Neuronal stem cell (in vitro differentiated cells): ENCODE results near the gene SULF2.
A peak's percentile ranks its signal among the peaks of the same experiment; 100 is the strongest.

Source experiments
- DNase-seq: peaks from one replicate; pipeline ENCODE4 v3.0.0-alpha.2; 2013; ENCODE audit warnings: low spot score
- H2AFZ ChIP-seq: one replicate; pipeline ENCODE4 v1.6.1; 2013; ENCODE audit warnings: mild to moderate bottlenecking, low read length, inconsistent platforms
- H2AK5ac ChIP-seq: 2 replicates; pipeline ENCODE4 v1.6.1; 2013; ENCODE audit warnings: low read depth, mild to moderate bottlenecking, inconsistent platforms, low read length, moderate library complexity, mixed read lengths
- H2BK120ac ChIP-seq: 2 replicates; pipeline ENCODE4 v1.6.1; 2013; ENCODE audit warnings: low read depth, mild to moderate bottlenecking, inconsistent platforms, low read length, moderate library complexity, mixed read lengths
- H2BK12ac ChIP-seq: one replicate; pipeline ENCODE4 v1.6.1; 2013; ENCODE audit warnings: low read length, inconsistent platforms
- H2BK15ac ChIP-seq: 2 replicates; pipeline ENCODE4 v1.6.1; 2013; ENCODE audit warnings: mild to moderate bottlenecking, low read length, inconsistent platforms, mixed read lengths
- H2BK5ac ChIP-seq: one replicate; pipeline ENCODE4 v1.6.1; 2013; ENCODE audit warnings: inconsistent platforms, mild to moderate bottlenecking, low read length, moderate library complexity
- H3K14ac ChIP-seq: one replicate; pipeline ENCODE4 v1.6.1; 2013; ENCODE audit warnings: low read length, inconsistent platforms
- H3K18ac ChIP-seq: 2 replicates; pipeline ENCODE4 v1.6.1; 2013; ENCODE audit warnings: low read length, inconsistent platforms
- H3K23ac ChIP-seq: 2 replicates; pipeline ENCODE4 v1.6.1; 2013; ENCODE audit warnings: low read depth, mild to moderate bottlenecking, mixed read lengths, low read length, inconsistent platforms; ENCODE audit not compliant: poor library complexity
- H3K27ac ChIP-seq: replicated peaks from 3 replicates; pipeline ENCODE4 v1.5.1; 2013; ENCODE audit warnings: low read length, inconsistent platforms
- H3K27me3 ChIP-seq, 3 experiments: 2 replicates each; pipeline ENCODE4 v1.6.1; 2013; ENCODE audit warnings: low read length in 3 of 3, mild to moderate bottlenecking in 2 of 3, inconsistent platforms in 1 of 3, low read depth in 1 of 3, mixed read lengths in 1 of 3, moderate library complexity in 1 of 3; ENCODE audit not compliant: control insufficient read depth in 3 of 3, insufficient read depth in 3 of 3
- H3K36me3 ChIP-seq, 2 donors: replicated peaks in 1 of 2; 2 replicates each; pipeline ENCODE4 v1.6.1; 2013; ENCODE audit warnings: low read length in 2 of 2; ENCODE audit not compliant: control insufficient read depth in 2 of 2, insufficient read depth in 2 of 2
- H3K4ac ChIP-seq: 2 replicates; pipeline ENCODE4 v1.6.1; 2013; ENCODE audit warnings: inconsistent platforms, mild to moderate bottlenecking, low read length, moderate library complexity
- H3K4me1 ChIP-seq, 2 donors: 1 replicate in 1 of 2; 2 replicates in 1 of 2; pipeline ENCODE4 v1.6.1; 2013; ENCODE audit warnings: low read length in 2 of 2, low read depth in 1 of 2; ENCODE audit not compliant: control insufficient read depth in 2 of 2, insufficient read depth in 1 of 2
- H3K4me2 ChIP-seq: one replicate; pipeline ENCODE4 v1.6.1; 2013; ENCODE audit warnings: mild to moderate bottlenecking, low read length, inconsistent platforms; ENCODE audit not compliant: insufficient read depth, poor library complexity, severe bottlenecking
- H3K4me3 ChIP-seq, 2 donors: 2 replicates each; pipeline ENCODE4 v1.5.1; 2013; ENCODE audit warnings: low read length in 2 of 2, mild to moderate bottlenecking in 2 of 2, inconsistent platforms in 1 of 2, moderate library complexity in 1 of 2
- H3K79me1 ChIP-seq: one replicate; pipeline ENCODE4 v1.6.1; 2013; ENCODE audit warnings: low read depth, mild to moderate bottlenecking, inconsistent platforms, low read length, moderate library complexity
- H3K9ac ChIP-seq: one replicate; pipeline ENCODE4 v1.6.1; 2013; ENCODE audit warnings: mild to moderate bottlenecking, low read depth, low read length, inconsistent platforms; ENCODE audit not compliant: poor library complexity
- H3K9me3 ChIP-seq, 2 donors: replicated peaks in 1 of 2; 2 replicates each; pipeline versions ENCODE3 to v1.6.1; 2013; ENCODE audit warnings: low read length in 2 of 2, mild to moderate bottlenecking in 2 of 2, inconsistent platforms in 1 of 2, low read depth in 1 of 2, mixed read lengths in 1 of 2, moderate library complexity in 1 of 2; ENCODE audit not compliant: control insufficient read depth in 2 of 2, insufficient read depth in 1 of 2
- H4K8ac ChIP-seq: one replicate; pipeline ENCODE4 v1.6.1; 2013; ENCODE audit warnings: low read depth, mild to moderate bottlenecking, inconsistent platforms, low read length, moderate library complexity
- H4K91ac ChIP-seq: one replicate; pipeline ENCODE4 v1.6.1; 2013; ENCODE audit warnings: low read length, low read depth, mild to moderate bottlenecking, inconsistent platforms; ENCODE audit not compliant: poor library complexity
- WGBS, 2 donors: extraction: QIAGEN DNeasy Blood & Tissue Kit; methylation state at CpG; one replicate each; pipeline ENCODE4 v1.1.7; 2013; ENCODE audit warnings: missing lambda C conversion rate in 2 of 2, mixed read lengths in 1 of 2; ENCODE audit not compliant: insufficient read length in 2 of 2, insufficient replicate concordance in 1 of 2; ENCODE audit errors: extremely low coverage in 2 of 2; 5-methylcytosine and 5-hydroxymethylcytosine counted together

Gene SULF2

DNA sequence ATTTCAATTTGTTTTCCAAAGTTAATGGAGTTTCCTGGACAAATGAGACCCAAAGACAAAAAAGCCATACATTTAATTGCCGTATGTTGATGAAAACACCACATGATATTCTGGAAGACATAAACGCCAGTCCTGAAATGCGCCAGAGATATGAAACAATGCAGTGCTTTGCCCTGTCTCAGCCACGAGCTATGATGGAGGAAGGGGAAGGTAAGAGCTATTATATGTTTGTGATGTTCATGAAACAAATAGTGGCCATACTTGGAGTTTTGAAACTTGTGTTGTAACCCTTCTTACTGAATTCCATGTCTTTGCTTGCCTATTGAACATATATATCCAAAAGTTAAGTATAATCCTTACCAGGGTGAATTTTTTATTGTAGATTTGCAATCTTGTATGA is 157.7 kb downstream of the SULF2 start:
- peaks cover 0 to 2% of the 10 kb centered on the region in 2 donors for H3K4me1 ChIP-seq
- WGBS, 2 donors, result no CpG with 5 or more reads among the region's 4 CpGs
- DNase-seq, result no peak

DNA sequence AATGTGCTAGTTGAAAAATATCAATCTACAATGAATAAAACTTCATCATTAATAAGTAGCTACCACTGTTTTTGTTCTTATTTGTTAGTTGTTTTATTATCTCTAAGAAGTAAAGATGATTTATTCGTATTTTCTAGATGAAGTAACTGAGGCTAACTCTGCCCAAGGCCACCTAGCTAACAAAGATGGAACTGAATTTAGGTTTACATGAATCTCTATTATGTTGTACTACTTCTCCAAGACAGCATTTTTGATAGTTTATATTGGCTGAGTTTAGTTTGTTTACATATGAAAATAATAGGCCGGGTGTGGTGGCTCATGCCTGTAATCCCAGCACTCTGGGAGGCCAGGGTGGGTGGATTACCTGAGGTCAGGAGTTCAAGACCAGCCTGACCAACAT is 162.1 kb downstream of the SULF2 start:
- Histone ChIP-seq H3K79me1 (no peaks in the 10 kb centered on the region), H2BK12ac (no peak overlapping the region), H3K14ac (no peak overlapping the region), H3K23ac (no peak overlapping the region), H3K27me3 (no peaks in the 10 kb centered on the region), H3K36me3 (peaks cover 7 to 61% of the 10 kb centered on the region in 2 donors), H3K9me3 (no peaks in the 10 kb centered on the region), H3K27ac (no peak overlapping the region), H2AK5ac (no peak overlapping the region), H3K4me1 (peaks cover 2 to 4% of the 10 kb centered on the region in 2 donors), H3K9ac (no peak overlapping the region), H4K8ac (no peak overlapping the region), H2BK15ac (no peak overlapping the region), H2AFZ (no peak overlapping the region), H2BK120ac (no peak overlapping the region), H3K18ac (no peak overlapping the region), H3K4ac (no peak overlapping the region), H3K4me3 (no peak overlapping the region), H2BK5ac (no peak overlapping the region), H3K4me2 (no peak overlapping the region), H4K91ac (no peak overlapping the region)
- no CpG with 5 or more reads among the region's 2 CpGs for WGBS, 2 donors
- no peak for DNase-seq

More for the DNA sequence above, 157.7 kb downstream of the SULF2 start:
- Histone ChIP-seq H3K79me1 (no peaks in the 10 kb centered on the region), H3K18ac (no peak overlapping the region), H2BK5ac (no peak overlapping the region), H2BK15ac (no peak overlapping the region), H3K4ac (no peak overlapping the region), H2BK12ac (no peak overlapping the region), H3K4me3 (no peak overlapping the region), H4K91ac (no peak overlapping the region), H2AFZ (no peak overlapping the region), H3K23ac (no peak overlapping the region), H3K14ac (no peak overlapping the region), H2AK5ac (no peak overlapping the region), H4K8ac (no peak overlapping the region), H2BK120ac (no peak overlapping the region), H3K9me3 (no peaks in the 10 kb centered on the region), H3K27ac (no peak overlapping the region), H3K27me3 (no peaks in the 10 kb centered on the region), H3K9ac (no peak overlapping the region), H3K4me2 (no peak overlapping the region), H3K36me3 (peaks cover 7 to 91% of the 10 kb centered on the region in 2 donors)

DNA sequence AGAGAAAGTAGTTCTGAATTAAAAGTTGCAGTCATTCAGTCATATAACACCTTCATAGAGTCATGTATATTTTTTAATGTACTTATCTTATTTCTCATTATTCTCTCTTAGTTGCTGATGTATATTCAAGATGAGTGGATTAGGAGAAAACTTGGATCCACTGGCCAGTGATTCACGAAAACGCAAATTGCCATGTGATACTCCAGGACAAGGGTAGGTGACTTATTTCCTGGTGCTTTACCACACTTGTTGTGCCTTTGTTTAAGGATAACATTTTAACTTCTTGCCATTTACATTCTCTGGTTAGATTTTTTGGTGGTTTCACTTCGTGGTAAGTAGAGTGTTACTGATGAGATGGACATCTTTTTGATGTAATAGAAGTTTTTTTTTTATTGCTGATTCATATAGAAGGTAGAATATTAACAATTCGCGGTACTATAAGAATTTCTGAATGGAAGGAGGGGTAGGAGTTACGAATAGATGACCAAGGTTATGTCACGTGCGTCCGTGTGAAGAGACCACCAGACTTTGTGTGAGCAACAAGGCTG is 163.1 kb downstream of the SULF2 start:
- Histone ChIP-seq H3K4me3 (no peak overlapping the region), H3K27me3 (no peaks in the 10 kb centered on the region), H3K18ac (no peak overlapping the region), H2BK120ac (no peak overlapping the region), H4K91ac (no peak overlapping the region), H2AFZ (no peak overlapping the region), H3K79me1 (no peaks in the 10 kb centered on the region), H2BK12ac (no peak overlapping the region), H3K27ac (no peak overlapping the region), H3K9me3 (no peaks in the 10 kb centered on the region), H4K8ac (no peak overlapping the region), H2BK5ac (no peak overlapping the region), H3K14ac (no peak overlapping the region), H3K9ac (no peak overlapping the region), H3K4me1 (peaks cover 2 to 4% of the 10 kb centered on the region in 2 donors), H3K4ac (no peak overlapping the region), H2AK5ac (no peak overlapping the region), H2BK15ac (no peak overlapping the region), H3K23ac (no peak overlapping the region), H3K4me2 (no peak overlapping the region), H3K36me3 (peaks cover 5 to 51% of the 10 kb centered on the region in 2 donors)
- no peak for DNase-seq
- WGBS, 2 donors, result 100% methylated on average over 2 of the region's 9 CpGs; no CpG with 5 or more reads in 1 of the 2 donors

DNA sequence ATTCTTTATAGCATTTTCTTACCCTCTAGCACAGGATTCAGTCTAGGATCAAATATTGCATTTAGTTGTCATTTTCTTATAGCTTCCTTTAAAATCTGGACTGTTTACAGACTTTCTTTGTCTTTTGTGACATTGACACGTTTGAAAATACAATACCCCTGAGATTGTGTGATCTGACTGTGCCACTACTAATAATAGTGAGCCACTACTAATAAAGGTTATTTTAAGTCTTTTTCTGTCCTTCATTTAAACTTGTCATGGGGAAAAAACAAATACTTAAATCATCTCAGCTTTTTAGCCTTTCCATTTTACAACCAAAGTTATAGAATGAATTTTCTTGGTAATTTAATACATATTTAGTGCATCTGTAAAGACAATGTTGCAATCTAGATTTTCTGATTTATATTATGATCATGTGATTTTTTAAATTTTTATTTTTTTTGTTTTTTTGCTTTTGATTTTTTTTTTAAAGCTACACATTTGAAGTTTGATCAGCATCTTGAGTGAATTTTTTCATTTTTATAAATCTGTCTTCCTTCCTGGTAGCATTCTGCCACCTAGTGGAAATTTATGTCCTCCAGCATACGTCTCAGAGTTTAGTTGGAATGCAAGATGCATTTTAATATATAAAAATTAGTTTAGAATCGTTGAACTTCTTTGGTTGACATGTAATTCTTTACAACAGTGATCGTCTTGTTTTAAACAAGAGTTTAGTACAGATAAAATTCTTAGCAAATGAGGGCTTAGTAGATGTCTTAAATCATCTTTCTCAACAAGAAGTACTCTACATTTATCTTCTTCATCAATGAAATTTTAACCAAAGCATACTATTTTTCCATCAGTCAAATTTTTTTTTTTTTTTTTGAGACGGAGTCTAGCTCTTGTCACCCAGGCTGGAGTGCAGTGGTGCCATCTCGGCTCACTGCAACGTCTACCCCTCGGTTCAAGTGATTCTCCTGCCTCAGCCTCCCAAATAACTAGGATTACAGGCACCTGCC is 164.2 kb downstream of the SULF2 start:
- Histone ChIP-seq H3K9me3 (no peaks in the 10 kb centered on the region), H4K8ac (no peak overlapping the region), H3K79me1 (no peaks in the 10 kb centered on the region), H3K9ac (no peak overlapping the region), H2BK5ac (no peak overlapping the region), H3K27me3 (no peaks in the 10 kb centered on the region), H2AFZ (no peak overlapping the region), H3K27ac (no peak overlapping the region), H3K36me3 (peaks cover 3 to 40% of the 10 kb centered on the region in 2 donors), H3K4me1 (peaks cover 2 to 4% of the 10 kb centered on the region in 2 donors), H3K4ac (no peak overlapping the region), H3K14ac (no peak overlapping the region), H3K18ac (no peak overlapping the region), H3K4me3 (no peak overlapping the region), H3K23ac (no peak overlapping the region), H2BK120ac (no peak overlapping the region), H2BK12ac (no peak overlapping the region), H3K4me2 (no peak overlapping the region), H2BK15ac (no peak overlapping the region), H4K91ac (no peak overlapping the region), H2AK5ac (no peak overlapping the region)
- DNase-seq, result peak; percentile 18
- no CpG with 5 or more reads among the region's 8 CpGs for WGBS, 2 donors
